Lung (tissue), 12 donors: Measurements from ENCODE around the gene SRR. TPM values are rescaled to one million over a fixed set of nuclear protein-coding genes. Genes with fewer than 3 reads are reported as not detected.
A peak's percentile ranks its signal among the peaks of the same experiment; 100 is the strongest.
"Not testable (repeated sequence)": the region's sequence is repeated elsewhere in the genome, so short reads cannot be mapped to it uniquely, and the experiment has no call there.

Source experiments
- ATAC-seq: fragments of 200-7000 bp; cut with Tn5 transposase; one replicate; pipeline ENCODE4 v1.9.1; 2020; ENCODE audit warnings: moderate number of reproducible peaks; ENCODE audit not compliant: insufficient read depth, low FRiP score
- DNase-seq, 3 donors: peaks; one replicate each; pipeline ENCODE4 v3.0.0-alpha.2; 2013 to 2017
- H3K27ac ChIP-seq, 2 donors: one replicate each; pipeline ENCODE4 v1.5.1; 2013; ENCODE audit warnings: mild to moderate bottlenecking in 2 of 2, moderate library complexity in 2 of 2, control low read depth in 1 of 2, inconsistent platforms in 1 of 2, low read depth in 1 of 2, low read length in 1 of 2
- H3K27me3 ChIP-seq, 3 donors: one replicate each; pipeline ENCODE4 v1.5.1; 2013; ENCODE audit warnings: low read length in 2 of 3; ENCODE audit not compliant: control insufficient read depth in 3 of 3, insufficient read depth in 3 of 3
- H3K36me3 ChIP-seq, 4 donors: one replicate each; pipeline ENCODE4 v1.5.1; 2013; ENCODE audit warnings: low read length in 4 of 4, mild to moderate bottlenecking in 1 of 4, moderate library complexity in 1 of 4; ENCODE audit not compliant: control insufficient read depth in 4 of 4, insufficient read depth in 4 of 4
- H3K4me1 ChIP-seq, 5 donors: one replicate each; pipeline ENCODE4 v1.5.1; 2013; ENCODE audit warnings: low read length in 5 of 5, mild to moderate bottlenecking in 2 of 5, moderate library complexity in 1 of 5; ENCODE audit not compliant: control insufficient read depth in 5 of 5, insufficient read depth in 5 of 5
- H3K4me3 ChIP-seq: one replicate; pipeline ENCODE4 v1.5.1; 2013; ENCODE audit warnings: mild to moderate bottlenecking, control low read depth, moderate library complexity
- H3K9ac ChIP-seq, 2 donors: one replicate each; pipeline ENCODE4 v1.5.1; 2013; ENCODE audit warnings: low read length in 2 of 2, control low read depth in 1 of 2; ENCODE audit not compliant: insufficient read depth in 1 of 2
- H3K9me3 ChIP-seq, 4 donors: one replicate each; pipeline ENCODE4 v1.5.1; 2013; ENCODE audit warnings: low read length in 3 of 4, mild to moderate bottlenecking in 1 of 4, moderate library complexity in 1 of 4; ENCODE audit not compliant: control insufficient read depth in 4 of 4, insufficient read depth in 3 of 4
- WGBS, 2 donors: extraction: QIAGEN DNeasy Blood & Tissue Kit; methylation state at CpG; one replicate each; pipeline ENCODE4 v1.1.7; 2013; 5-methylcytosine and 5-hydroxymethylcytosine counted together
- polyA plus RNA-seq, 2 donors: library from polyadenylated mRNA; stranded (reverse); fragments of 200-250 nt; gene quantifications; one replicate each; pipeline ENCODE4 v1.2.1, GENCODE V29; 2013
- total RNA-seq, 2 donors: library from RNA; depleted of rRNA in 1 of 2; stranded (reverse); fragments of >200 nt in 1 of 2; gene quantifications; one replicate each; pipeline ENCODE4 v1.2.1, GENCODE V29; 2014 to 2021
- TF ChIP-seq, protein P1 (sequence below): IDR thresholded peaks from 2 replicates; pipeline ENCODE4 v1.5.1; 2012; ENCODE audit warnings: mild to moderate bottlenecking; ENCODE audit errors: control extremely low read depth, extremely low read depth
- donor health status: control.
- donor health status: control.
- donor health status: Bipolar disorder and iron deficiency.
- donor health status: healthy.
- donor health status: DM: yes; HTN: yes; CAD: no.

SRR gene
- total and polyA plus RNA-seq, 4 donors: 5.0 to 17.3 (median 7.8) TPM

- Histone ChIP-seq H3K9me3 (no peaks in the 10 kb centered on the region), H3K4me1 (peaks cover 1 to 11% (median 6%) of the 10 kb centered on the region in 5 donors), H3K36me3 (peaks cover 0 to 14% (median 4%) of the 10 kb centered on the region in 4 donors), H3K27me3 (no peaks in the 10 kb centered on the region), H3K9ac (no peak overlapping the region), H3K4me3 (no peak overlapping the region), H3K27ac (peak overlapping the region in 1 of 2 donors; percentile 5)
- no peak for ATAC-seq
- DNase-seq: no peak
- 83 to 87% methylated on average over 2 of the region's 2 CpGs for WGBS, 2 donors
- TF ChIP-seq, protein P1, sequence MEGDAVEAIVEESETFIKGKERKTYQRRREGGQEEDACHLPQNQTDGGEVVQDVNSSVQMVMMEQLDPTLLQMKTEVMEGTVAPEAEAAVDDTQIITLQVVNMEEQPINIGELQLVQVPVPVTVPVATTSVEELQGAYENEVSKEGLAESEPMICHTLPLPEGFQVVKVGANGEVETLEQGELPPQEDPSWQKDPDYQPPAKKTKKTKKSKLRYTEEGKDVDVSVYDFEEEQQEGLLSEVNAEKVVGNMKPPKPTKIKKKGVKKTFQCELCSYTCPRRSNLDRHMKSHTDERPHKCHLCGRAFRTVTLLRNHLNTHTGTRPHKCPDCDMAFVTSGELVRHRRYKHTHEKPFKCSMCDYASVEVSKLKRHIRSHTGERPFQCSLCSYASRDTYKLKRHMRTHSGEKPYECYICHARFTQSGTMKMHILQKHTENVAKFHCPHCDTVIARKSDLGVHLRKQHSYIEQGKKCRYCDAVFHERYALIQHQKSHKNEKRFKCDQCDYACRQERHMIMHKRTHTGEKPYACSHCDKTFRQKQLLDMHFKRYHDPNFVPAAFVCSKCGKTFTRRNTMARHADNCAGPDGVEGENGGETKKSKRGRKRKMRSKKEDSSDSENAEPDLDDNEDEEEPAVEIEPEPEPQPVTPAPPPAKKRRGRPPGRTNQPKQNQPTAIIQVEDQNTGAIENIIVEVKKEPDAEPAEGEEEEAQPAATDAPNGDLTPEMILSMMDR: no peak
These were observed 41.6 kb upstream of the SRR start for GRCh38 chr17:2262135-2262587.

GRCh38 chr17:2263183-2264066 lies 40.3 kb upstream of the SRR start:
- Histone ChIP-seq H3K36me3 (peaks cover 0 to 20% (median 4%) of the 10 kb centered on the region in 4 donors), H3K4me1 (peaks cover 1 to 11% (median 6%) of the 10 kb centered on the region in 5 donors), H3K9me3 (no peaks in the 10 kb centered on the region), H3K9ac (no peak overlapping the region), H3K27ac (peak overlapping the region in 1 of 2 donors; percentile 1), H3K4me3 (no peak overlapping the region), H3K27me3 (no peaks in the 10 kb centered on the region)
- DNase-seq (peak in 1 of 3 donors; percentile 14), ATAC-seq (peak; percentile 34)
- TF ChIP-seq, protein P1: no peak
- 62 to 80% methylated on average over 8 of the region's 8 CpGs for WGBS, 2 donors

DNA sequence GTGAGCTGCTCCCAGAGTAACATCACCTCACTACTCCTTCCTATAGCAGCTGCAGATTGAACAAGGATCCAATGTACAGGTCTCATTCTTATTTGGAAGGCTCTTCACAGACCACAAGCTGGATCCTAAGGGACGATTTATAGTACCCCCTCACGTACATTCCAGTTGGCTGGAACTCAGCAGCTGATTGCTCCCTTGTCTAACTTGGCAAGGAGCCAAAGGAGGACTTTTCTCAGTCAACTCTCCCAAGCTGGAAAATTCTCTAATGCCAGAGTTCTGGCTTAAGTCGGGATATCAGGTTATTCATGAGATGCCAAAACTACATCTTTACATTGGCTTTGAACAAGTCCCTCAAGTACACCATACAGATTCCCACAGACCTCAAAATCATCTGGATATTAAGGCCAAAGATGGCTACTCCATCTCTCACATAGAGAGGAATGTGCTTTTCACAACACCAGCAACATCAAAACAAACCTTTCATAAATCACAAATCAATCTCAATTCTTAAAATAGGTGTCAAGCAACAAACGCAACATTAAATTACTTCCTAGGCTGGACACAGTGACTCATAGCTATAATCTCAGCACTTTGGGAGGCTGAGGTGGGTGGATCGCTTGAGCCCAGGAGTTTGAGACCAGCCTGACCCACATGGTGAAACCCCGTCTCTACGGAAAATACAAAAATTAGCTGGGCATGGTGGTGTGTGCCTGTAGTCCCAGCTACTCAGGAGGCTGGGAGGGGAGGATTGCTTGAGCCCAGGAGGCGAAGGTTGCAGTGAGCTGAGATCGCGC lies 39.5 kb upstream of the SRR start:
- TF ChIP-seq, protein P1: no peak
- Histone ChIP-seq H3K9ac (no peak overlapping the region), H3K27me3 (no peaks in the 10 kb centered on the region), H3K4me1 (peaks cover 1 to 11% (median 6%) of the 10 kb centered on the region in 5 donors), H3K4me3 (no peak overlapping the region), H3K9me3 (no peaks in the 10 kb centered on the region), H3K36me3 (peaks cover 0 to 20% (median 4%) of the 10 kb centered on the region in 4 donors), H3K27ac (peak overlapping the region in 1 of 2 donors; percentile 1)
- peak; percentile 15 to 58 (median 53) for DNase-seq
- WGBS, 2 donors: 83 to 90% methylated on average over 10 of the region's 10 CpGs
- no peak for ATAC-seq

DNA sequence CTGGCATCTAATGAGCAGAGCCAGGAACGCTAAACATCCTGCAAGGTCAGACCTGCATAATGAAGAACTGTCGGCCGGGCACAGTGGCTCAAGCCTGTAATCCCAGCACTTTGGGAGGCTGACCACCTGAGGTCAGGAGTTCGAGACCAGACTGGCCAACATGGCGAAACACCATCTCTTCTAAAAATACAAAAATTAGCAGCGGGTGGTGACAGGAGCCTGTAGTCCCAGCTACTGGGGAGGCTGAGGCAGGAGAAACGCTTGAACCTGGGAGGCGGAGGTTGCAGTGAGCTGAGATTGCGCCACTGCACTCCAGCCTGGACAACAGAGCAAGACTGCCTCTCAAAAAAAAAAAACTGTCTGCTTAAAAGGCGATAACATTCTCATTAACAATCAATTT lies 38.6 kb upstream of the SRR start:
- H3K27ac ChIP-seq, ATAC-seq, DNase-seq, H3K9ac ChIP-seq, H3K27me3 ChIP-seq, H3K4me3 ChIP-seq, H3K9me3 ChIP-seq: not testable (repeated sequence)
- Histone ChIP-seq H3K4me1 (peaks cover 1 to 11% (median 6%) of the 10 kb centered on the region in 5 donors), H3K36me3 (peaks cover 0 to 17% (median 4%) of the 10 kb centered on the region in 4 donors)
- 96 to 97% methylated on average over 10 of the region's 10 CpGs for WGBS, 2 donors
